Endothelial cell of umbilical vein (primary cell): Measurements from ENCODE around the gene YIPF3.

ENCODE experiments used
- EZH2 ChIP-seq: IDR thresholded peaks from 2 replicates; pipeline ENCODE4 v1.6.1; 2012; ENCODE audit warnings: borderline replicate concordance, low read depth, mild to moderate bottlenecking, moderate library complexity, low read length, inconsistent platforms; ENCODE audit not compliant: severe bottlenecking
- MAX ChIP-seq: IDR thresholded peaks from 2 replicates; pipeline ENCODE4 v1.6.1; 2011; ENCODE audit not compliant: insufficient read depth, insufficient read length
- MYC ChIP-seq: IDR thresholded peaks from one replicate; pipeline ENCODE4 v1.6.1; 2011; ENCODE audit warnings: mild to moderate bottlenecking, low read depth, low read length
- POLR2A ChIP-seq: IDR thresholded peaks from 2 replicates; pipeline ENCODE4 v1.6.1; 2012; ENCODE audit warnings: low read depth, mild to moderate bottlenecking, control low read depth, low read length
- TF ChIP-seq, protein P1 (sequence below), 2 donors: IDR thresholded peaks; 1 replicate in 1 of 2; 2 replicates in 1 of 2; pipeline ENCODE4 v1.5.1; 2011; ENCODE audit warnings: low read length in 2 of 2, mild to moderate bottlenecking in 2 of 2, moderate library complexity in 2 of 2, control low read depth in 1 of 2, inconsistent platforms in 1 of 2, low read depth in 1 of 2; ENCODE audit not compliant: insufficient read depth in 1 of 2; ENCODE audit errors: extremely low read depth in 1 of 2

DNA sequence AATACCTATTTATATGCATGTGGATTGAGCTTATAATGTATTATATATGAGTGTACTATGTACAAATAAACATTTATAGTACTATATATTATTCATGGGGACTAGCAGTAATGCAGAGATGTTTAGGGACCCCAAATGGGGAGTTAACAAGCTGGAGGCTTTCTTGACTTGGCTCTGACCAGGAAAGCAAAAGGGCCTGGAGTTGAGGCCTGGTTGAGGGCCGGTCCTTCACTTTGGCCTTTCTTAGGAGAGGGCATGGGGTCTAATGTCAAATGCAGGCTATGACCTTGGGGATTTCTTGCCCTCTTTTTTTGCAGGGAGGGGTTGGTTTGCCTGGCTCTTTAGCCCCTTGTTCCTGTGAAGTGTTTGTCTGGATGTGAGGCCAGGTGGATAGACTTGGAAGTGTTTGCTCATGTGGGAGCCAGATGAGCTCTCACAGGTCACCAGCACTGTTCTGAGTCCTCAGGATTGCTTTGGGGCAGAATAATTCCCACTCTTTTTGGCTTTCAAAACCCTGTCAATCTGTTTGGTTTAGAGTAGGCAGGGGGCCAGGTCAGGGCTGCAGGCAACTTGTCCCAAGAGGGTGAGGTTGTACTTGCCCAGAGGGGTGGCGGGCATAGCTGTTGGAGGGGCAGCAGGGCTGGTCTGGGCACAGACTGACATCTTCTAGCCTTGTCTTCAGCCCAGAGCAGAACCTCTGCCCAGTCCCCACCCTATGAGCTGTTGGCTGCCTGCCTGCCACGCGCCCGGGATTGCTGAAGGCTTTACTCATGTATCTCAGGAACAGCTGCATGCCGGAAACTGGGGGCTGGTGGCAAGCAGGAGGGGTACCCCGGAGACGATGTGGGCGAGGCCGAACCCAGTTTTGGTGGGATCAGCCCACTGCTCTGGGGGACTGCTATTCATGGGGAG is 24.7 kb downstream of the YIPF3 start:
- TF ChIP-seq POLR2A (no peak), EZH2 (no peak), MYC (no peak), MAX (no peak)
- TF ChIP-seq, protein P1, sequence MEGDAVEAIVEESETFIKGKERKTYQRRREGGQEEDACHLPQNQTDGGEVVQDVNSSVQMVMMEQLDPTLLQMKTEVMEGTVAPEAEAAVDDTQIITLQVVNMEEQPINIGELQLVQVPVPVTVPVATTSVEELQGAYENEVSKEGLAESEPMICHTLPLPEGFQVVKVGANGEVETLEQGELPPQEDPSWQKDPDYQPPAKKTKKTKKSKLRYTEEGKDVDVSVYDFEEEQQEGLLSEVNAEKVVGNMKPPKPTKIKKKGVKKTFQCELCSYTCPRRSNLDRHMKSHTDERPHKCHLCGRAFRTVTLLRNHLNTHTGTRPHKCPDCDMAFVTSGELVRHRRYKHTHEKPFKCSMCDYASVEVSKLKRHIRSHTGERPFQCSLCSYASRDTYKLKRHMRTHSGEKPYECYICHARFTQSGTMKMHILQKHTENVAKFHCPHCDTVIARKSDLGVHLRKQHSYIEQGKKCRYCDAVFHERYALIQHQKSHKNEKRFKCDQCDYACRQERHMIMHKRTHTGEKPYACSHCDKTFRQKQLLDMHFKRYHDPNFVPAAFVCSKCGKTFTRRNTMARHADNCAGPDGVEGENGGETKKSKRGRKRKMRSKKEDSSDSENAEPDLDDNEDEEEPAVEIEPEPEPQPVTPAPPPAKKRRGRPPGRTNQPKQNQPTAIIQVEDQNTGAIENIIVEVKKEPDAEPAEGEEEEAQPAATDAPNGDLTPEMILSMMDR (IDR thresholded peaks at IDR 0.05; ENCODE audit: extremely low read depth in 1 of 2, insufficient read depth in 1 of 2, low read depth in 1 of 2, low read length in 2 of 2), result no peak
